ENCODE data around the gene CFLAR.

CFLAR gene

DNA sequence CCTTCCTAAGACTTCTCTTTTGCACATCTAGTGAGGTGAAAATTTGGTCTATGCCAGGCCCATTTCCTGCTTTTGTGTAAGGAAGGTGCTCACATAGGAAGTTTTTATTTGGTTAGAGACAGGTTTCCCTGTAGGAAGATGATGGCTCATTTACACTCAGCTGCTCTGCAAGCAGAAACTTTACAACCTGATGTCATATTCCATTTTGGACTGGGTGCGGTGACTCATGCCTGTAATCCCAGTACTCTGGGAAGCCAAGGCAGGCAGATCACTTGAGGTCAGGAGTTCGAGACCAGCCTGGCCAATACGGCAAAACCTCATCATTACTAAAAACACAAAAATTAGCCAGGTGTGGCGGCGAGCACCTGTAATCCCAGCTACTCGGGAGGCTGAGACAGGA, 102.8 kb downstream of the CFLAR start:
- DNase-seq (ENCODE audit: low read depth) = no peak

DNA sequence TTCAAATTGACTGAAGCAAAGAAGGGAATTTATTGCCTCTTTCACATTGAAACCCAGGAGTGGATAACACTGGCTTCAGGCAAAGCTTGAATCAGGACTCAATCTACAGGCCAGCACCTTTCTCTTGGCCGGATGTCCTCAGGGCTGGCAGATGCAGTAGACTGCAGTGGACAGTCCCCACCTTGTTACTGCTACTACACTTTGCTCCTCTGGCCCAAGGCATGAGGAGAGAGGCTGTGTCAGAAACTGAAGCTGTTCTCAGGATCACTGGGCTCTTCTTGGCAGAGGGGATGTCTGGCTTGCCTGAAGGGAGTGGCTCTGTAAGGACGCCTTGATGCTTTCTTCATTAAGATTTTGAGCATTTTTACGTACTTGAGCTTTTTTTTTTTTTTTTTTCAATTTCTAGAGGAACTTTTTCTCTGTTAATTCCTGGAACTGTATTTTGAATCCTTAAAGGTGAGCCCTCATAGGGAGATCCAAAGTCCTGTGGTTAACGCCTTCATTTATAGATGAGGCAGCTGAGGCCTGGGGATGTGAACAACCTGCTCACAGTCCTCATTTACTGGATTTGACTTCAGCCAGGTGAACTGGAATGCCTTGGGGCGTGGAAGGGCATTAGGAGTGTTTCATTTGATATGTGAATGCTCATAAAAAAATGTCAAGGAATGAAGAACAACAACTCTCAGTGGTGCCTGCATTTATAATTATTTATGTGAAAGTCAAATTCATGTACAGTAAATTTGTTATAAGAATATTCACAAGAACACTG, 103.5 kb downstream of the CFLAR start:
- no peak for DNase-seq (ENCODE audit: low read depth)

DNA sequence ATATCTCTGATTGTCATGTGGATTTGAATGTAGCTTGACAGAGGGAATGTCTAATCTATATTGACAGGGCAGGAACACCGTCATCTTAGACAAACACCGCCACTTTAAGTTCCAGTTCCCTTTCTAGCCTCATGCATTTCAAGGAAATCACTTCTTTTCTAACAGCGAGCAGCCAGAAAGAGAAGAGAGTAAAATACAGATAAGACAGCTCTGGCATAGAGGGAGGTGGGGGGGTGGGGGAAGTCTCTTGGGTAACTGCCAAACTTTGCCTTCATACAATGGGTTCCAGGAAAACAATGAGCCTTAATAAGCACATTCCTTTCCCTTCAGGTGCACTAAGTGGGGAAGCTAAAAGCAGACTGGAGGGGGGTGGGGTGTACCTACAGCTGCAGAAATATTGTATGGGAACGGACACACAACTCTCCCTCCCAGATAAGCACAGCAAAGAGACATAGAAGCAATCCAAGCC, 104.2 kb downstream of the CFLAR start:
- DNase-seq (ENCODE audit: low read depth) = no peak

DNA sequence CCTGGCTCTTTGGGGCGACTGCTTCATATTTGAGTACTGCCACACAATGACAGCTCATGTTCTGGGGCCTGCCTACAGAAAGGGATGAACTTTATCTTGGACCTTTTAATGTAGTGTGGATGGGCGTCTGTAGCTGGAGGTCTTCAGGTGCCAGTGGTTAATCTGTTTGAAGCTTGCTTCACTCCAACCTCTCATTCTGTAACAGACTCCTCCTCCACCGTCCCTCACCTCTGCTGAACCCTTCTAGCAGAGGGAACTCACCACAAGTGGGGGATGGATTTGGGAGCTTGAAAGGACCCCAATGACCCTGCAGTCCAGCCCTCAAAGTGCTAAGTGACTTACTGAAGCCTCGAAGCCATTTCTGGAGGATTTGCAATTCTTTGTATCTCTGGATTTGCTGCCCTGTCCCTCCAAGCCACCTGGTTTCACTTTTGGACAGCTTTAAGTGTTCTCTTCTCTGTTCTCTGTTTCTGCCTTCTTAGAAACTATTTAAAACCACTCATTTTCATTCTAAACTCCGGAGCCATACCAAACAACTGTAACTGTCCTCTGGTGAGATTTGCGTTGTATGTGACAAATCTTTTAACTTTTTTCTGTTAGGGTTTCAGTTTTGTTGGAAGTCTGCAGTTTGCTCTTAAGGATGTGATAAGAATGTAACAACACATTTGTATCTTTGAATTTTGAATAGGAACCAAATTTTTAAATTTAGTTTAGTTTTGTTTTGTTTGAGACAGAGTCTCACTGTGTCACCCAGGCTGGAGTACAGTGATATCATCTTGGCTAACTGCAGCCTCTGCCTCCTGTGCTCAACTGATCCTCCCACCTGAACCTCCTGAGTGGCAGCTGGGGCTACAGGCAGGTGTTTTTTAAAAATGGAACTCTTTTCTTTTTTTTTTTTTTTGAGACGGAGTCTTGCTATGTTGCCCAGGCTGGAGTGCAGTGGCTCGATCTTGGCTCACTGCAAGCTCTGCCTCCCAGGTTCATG, 107.4 kb downstream of the CFLAR start:
- no peak for DNase-seq (ENCODE audit: low read depth)

Measured in activated T-cell treated with anti-CD3 and anti-CD28 coated beads for 48 hours (primary cell).